ENCODE data around the gene ASPM.

- TF ChIP-seq CTCF (IDR thresholded peaks at IDR 0.05; ENCODE audit: control extremely low read depth in 1 of 3, insufficient read depth in 1 of 3, low read depth in 1 of 3, low read length in 3 of 3) (no peak), EP300 (IDR thresholded peaks at IDR 0.05; ENCODE audit: borderline replicate concordance in 1 of 2, low read depth in 2 of 2, low read length in 2 of 2) (no peak), EGR1 (IDR thresholded peaks at IDR 0.05; ENCODE audit: borderline replicate concordance, low read depth, low read length) (no peak), POLR2A (IDR thresholded peaks at IDR 0.05; ENCODE audit: control extremely low read depth in 1 of 2, low read depth in 2 of 2, low read length in 2 of 2) (no peak)
These were observed 3.2 kb downstream of the ASPM start for GRCh38 chr1:197143276-197143675.

Data from H1 (cell line).